GM12878 (cell line): ENCODE measurements around the gene CSH1. TPM values are rescaled to one million over a fixed set of nuclear protein-coding genes. Genes with fewer than 3 reads are reported as not detected.

Experiments used
- BCL11A ChIP-seq: IDR thresholded peaks from 2 replicates; pipeline ENCODE4 v1.6.1; 2011; ENCODE audit warnings: low read depth, low read length
- CBX3 ChIP-seq: fragments of 200-600 bp; sonication (generic); IDR thresholded peaks from 2 replicates; pipeline ENCODE4 v1.6.1; 2016; ENCODE audit warnings: low read depth, borderline replicate concordance
- CEBPB ChIP-seq, 2 experiments: fragments of 150-350 bp in 1 of 2; IDR thresholded peaks; 2 replicates each; pipeline ENCODE4 v1.6.1; 2012 to 2014; ENCODE audit warnings: low read depth in 2 of 2, low read length in 2 of 2, borderline replicate concordance in 1 of 2, inconsistent platforms in 1 of 2
- CREM ChIP-seq: IDR thresholded peaks from 2 replicates; pipeline ENCODE4 v1.6.1; 2014; ENCODE audit warnings: antibody characterized with exemption, low read depth
- EP300 ChIP-seq, 2 experiments: fragments of 150-350 bp in 1 of 2; IDR thresholded peaks; 2 replicates each; pipeline ENCODE4 v1.6.1; 2011 to 2012; ENCODE audit warnings: low read depth in 2 of 2, low read length in 2 of 2, borderline replicate concordance in 1 of 2, improper control_type of control experiment in 1 of 2, inconsistent platforms in 1 of 2; ENCODE audit not compliant: control insufficient read depth in 1 of 2
- EZH2 ChIP-seq: IDR thresholded peaks from 2 replicates; pipeline ENCODE4 v1.6.1; 2012; ENCODE audit warnings: low read depth, mild to moderate bottlenecking, control low read depth, inconsistent platforms, low read length, borderline replicate concordance; ENCODE audit not compliant: control insufficient read depth
- HDAC6 ChIP-seq: fragments of 200-600 bp; sonication (generic); IDR thresholded peaks from one replicate; pipeline ENCODE4 v1.8.0; 2017; ENCODE audit warnings: antibody characterized with exemption; ENCODE audit not compliant: unreplicated experiment
- IKZF2 ChIP-seq, 2 experiments: fragments of 450-650 bp; IDR thresholded peaks; 2 replicates each; pipeline ENCODE4 v1.6.1; 2017; ENCODE audit warnings: mild to moderate bottlenecking in 2 of 2, moderate library complexity in 2 of 2
- KLF5 ChIP-seq: fragments of 450-650 bp; IDR thresholded peaks from 2 replicates; pipeline ENCODE4 v1.6.1; 2014; ENCODE audit warnings: mild to moderate bottlenecking; ENCODE audit not compliant: partially characterized antibody
- NBN ChIP-seq: fragments of 450-650 bp; IDR thresholded peaks from 2 replicates; pipeline ENCODE4 v1.6.1; 2016
- NFIC ChIP-seq: IDR thresholded peaks from 2 replicates; pipeline ENCODE4 v1.6.1; 2012; ENCODE audit warnings: low read depth, mild to moderate bottlenecking, inconsistent platforms, low read length, moderate library complexity
- RAD21 ChIP-seq: IDR thresholded peaks from 2 replicates; pipeline ENCODE4 v1.6.1; 2011; ENCODE audit warnings: mild to moderate bottlenecking, low read depth, low read length, moderate library complexity; ENCODE audit not compliant: insufficient read depth
- TCF7 ChIP-seq: IDR thresholded peaks from 2 replicates; pipeline ENCODE4 v1.6.1; 2014; ENCODE audit warnings: antibody characterized with exemption, borderline replicate concordance
- polyA plus RNA-seq, 11 experiments: library from polyadenylated mRNA; depleted of rRNA in 4 of 11; unstranded in 6 of 11; stranded (reverse) in 5 of 11; fragments of >200 nt; fragmentation: Nextera tagmentation in 4 of 11; fragmentation: Illumina TruSeq in 1 of 11; extraction: Ambion mirVana in 4 of 11; extraction: Trizol in 1 of 11; gene quantifications; 1 replicate in 1 of 11; 2 replicates in 10 of 11; pipeline versions ENCODE4 v1.2.1 to v1.2.3, GENCODE V29; 2011 to 2016; ENCODE audit warnings: inconsistent platforms in 2 of 11, missing spikeins in 2 of 11, low read depth in 1 of 11
- total RNA-seq, 4 experiments: library from RNA; depleted of rRNA in 3 of 4; stranded (reverse); fragments of >200 nt in 3 of 4; fragmentation: Illumina TruSeq in 1 of 4; extraction: Trizol in 1 of 4; gene quantifications; 2 replicates each; pipeline versions ENCODE4 v1.2.1 to v1.2.3, GENCODE V29; 2013 to 2021
- TF ChIP-seq, protein P1 (sequence below): IDR thresholded peaks from 2 replicates; pipeline ENCODE4 v1.6.1; 2012; ENCODE audit warnings: low read depth, low read length, improper control_type of control experiment
- TF ChIP-seq, protein P2 (sequence below): fragments of 450-650 bp; IDR thresholded peaks from 2 replicates; pipeline ENCODE4 v1.6.1; 2016; ENCODE audit warnings: mild to moderate bottlenecking
- TF ChIP-seq, protein P3 (sequence below): IDR thresholded peaks from 2 replicates; pipeline ENCODE4 v1.6.1; 2012; ENCODE audit warnings: mild to moderate bottlenecking, low read depth, low read length
- TF ChIP-seq, protein P4 (sequence below): fragments of 450-650 bp; formaldehyde crosslinking; IDR thresholded peaks from 2 replicates; pipeline ENCODE4 v1.4.0; 2020; ENCODE audit warnings: mild to moderate bottlenecking, moderate library complexity
- TF ChIP-seq, protein P5 (sequence below): IDR thresholded peaks from 2 replicates; pipeline ENCODE4 v1.6.1; 2012; ENCODE audit warnings: low read depth, low read length, improper control_type of control experiment

Gene CSH1
- total and polyA plus RNA-seq, 10 of the 15 experiments (the other 5 are each of a cell fraction or from before 2014, with no cell fraction given), result not detected

DNA sequence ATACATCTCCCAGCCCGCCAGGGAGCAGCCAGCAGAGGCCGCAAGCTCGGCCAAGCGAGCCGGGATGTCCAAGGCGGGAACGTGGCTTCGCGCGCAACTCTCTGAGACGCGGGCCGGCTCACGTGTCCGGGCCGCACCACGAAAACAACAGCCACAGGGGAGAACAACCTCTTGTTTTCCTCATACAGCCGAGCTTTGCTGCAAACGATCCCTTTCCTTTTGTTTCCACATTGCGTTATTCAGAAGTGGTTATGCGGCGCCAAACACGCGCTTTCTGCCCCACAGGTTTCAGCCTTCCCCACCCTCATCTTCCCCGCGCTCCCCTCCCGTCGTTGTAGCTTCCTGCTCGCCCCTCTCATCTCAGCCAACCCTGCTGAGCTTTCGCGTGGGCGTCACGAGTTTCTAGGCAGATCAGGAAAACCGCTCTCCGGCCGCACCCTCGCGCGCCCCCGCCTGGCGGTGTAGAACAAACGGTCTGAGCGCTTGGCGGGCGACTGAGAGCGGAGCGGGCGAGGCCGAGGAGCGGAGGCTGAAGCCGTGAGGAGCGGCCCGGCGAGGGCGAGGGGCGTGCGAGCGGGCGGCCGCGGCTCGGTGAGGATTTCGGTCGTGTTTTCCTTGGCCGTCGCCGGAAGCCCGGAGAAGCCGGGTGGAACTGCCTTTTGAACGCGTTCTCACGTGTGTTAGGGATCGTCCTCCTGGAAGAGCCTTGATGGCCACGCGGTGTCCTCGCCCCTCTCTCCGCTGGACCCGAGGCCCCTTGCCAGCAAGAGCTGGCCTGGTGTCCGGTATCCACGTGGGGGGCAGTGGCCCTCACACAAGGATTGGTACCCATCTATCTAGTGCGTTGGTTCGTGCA is 47.3 kb downstream of the CSH1 start (continued):
- TF ChIP-seq, protein P1, sequence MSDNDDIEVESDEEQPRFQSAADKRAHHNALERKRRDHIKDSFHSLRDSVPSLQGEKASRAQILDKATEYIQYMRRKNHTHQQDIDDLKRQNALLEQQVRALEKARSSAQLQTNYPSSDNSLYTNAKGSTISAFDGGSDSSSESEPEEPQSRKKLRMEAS, result peak; percentile 97
- TF ChIP-seq IKZF2 (IDR thresholded peaks at IDR 0.05) (no peak), TCF7 (no peak), EP300 (IDR thresholded peaks at IDR 0.05; ENCODE audit: borderline replicate concordance in 1 of 2, control insufficient read depth in 1 of 2, low read depth in 2 of 2, low read length in 2 of 2) (no peak), BCL11A (no peak), CREM (peak; percentile 95), KLF5 (peak; percentile 99), EZH2 (no peak), RAD21 (no peak), CEBPB (IDR thresholded peaks at IDR 0.05; ENCODE audit: borderline replicate concordance in 1 of 2, low read depth in 2 of 2, low read length in 2 of 2) (peak in 1 of 2 experiments; percentile 77; a peak in 1 of 4 replicates), NFIC (no peak), CBX3 (no peak), NBN (peak; percentile 97), HDAC6 (no peak)
- TF ChIP-seq, protein P2, sequence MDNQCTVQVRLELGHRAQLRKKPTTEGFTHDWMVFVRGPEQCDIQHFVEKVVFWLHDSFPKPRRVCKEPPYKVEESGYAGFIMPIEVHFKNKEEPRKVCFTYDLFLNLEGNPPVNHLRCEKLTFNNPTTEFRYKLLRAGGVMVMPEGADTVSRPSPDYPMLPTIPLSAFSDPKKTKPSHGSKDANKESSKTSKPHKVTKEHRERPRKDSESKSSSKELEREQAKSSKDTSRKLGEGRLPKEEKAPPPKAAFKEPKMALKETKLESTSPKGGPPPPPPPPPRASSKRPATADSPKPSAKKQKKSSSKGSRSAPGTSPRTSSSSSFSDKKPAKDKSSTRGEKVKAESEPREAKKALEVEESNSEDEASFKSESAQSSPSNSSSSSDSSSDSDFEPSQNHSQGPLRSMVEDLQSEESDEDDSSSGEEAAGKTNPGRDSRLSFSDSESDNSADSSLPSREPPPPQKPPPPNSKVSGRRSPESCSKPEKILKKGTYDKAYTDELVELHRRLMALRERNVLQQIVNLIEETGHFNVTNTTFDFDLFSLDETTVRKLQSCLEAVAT, result peak; percentile 88
- TF ChIP-seq, protein P3, sequence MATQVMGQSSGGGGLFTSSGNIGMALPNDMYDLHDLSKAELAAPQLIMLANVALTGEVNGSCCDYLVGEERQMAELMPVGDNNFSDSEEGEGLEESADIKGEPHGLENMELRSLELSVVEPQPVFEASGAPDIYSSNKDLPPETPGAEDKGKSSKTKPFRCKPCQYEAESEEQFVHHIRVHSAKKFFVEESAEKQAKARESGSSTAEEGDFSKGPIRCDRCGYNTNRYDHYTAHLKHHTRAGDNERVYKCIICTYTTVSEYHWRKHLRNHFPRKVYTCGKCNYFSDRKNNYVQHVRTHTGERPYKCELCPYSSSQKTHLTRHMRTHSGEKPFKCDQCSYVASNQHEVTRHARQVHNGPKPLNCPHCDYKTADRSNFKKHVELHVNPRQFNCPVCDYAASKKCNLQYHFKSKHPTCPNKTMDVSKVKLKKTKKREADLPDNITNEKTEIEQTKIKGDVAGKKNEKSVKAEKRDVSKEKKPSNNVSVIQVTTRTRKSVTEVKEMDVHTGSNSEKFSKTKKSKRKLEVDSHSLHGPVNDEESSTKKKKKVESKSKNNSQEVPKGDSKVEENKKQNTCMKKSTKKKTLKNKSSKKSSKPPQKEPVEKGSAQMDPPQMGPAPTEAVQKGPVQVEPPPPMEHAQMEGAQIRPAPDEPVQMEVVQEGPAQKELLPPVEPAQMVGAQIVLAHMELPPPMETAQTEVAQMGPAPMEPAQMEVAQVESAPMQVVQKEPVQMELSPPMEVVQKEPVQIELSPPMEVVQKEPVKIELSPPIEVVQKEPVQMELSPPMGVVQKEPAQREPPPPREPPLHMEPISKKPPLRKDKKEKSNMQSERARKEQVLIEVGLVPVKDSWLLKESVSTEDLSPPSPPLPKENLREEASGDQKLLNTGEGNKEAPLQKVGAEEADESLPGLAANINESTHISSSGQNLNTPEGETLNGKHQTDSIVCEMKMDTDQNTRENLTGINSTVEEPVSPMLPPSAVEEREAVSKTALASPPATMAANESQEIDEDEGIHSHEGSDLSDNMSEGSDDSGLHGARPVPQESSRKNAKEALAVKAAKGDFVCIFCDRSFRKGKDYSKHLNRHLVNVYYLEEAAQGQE, result no peak
- TF ChIP-seq, protein P4, sequence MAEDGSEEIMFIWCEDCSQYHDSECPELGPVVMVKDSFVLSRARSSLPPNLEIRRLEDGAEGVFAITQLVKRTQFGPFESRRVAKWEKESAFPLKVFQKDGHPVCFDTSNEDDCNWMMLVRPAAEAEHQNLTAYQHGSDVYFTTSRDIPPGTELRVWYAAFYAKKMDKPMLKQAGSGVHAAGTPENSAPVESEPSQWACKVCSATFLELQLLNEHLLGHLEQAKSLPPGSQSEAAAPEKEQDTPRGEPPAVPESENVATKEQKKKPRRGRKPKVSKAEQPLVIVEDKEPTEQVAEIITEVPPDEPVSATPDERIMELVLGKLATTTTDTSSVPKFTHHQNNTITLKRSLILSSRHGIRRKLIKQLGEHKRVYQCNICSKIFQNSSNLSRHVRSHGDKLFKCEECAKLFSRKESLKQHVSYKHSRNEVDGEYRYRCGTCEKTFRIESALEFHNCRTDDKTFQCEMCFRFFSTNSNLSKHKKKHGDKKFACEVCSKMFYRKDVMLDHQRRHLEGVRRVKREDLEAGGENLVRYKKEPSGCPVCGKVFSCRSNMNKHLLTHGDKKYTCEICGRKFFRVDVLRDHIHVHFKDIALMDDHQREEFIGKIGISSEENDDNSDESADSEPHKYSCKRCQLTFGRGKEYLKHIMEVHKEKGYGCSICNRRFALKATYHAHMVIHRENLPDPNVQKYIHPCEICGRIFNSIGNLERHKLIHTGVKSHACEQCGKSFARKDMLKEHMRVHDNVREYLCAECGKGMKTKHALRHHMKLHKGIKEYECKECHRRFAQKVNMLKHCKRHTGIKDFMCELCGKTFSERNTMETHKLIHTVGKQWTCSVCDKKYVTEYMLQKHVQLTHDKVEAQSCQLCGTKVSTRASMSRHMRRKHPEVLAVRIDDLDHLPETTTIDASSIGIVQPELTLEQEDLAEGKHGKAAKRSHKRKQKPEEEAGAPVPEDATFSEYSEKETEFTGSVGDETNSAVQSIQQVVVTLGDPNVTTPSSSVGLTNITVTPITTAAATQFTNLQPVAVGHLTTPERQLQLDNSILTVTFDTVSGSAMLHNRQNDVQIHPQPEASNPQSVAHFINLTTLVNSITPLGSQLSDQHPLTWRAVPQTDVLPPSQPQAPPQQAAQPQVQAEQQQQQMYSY (CRISPR knock-in tag), result no peak
- TF ChIP-seq, protein P5, sequence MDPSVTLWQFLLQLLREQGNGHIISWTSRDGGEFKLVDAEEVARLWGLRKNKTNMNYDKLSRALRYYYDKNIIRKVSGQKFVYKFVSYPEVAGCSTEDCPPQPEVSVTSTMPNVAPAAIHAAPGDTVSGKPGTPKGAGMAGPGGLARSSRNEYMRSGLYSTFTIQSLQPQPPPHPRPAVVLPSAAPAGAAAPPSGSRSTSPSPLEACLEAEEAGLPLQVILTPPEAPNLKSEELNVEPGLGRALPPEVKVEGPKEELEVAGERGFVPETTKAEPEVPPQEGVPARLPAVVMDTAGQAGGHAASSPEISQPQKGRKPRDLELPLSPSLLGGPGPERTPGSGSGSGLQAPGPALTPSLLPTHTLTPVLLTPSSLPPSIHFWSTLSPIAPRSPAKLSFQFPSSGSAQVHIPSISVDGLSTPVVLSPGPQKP, result no peak
